ENCODE results near the gene UXS1. TPM values are rescaled to one million over a fixed set of nuclear protein-coding genes. Genes with fewer than 3 reads are reported as not detected.

The UXS1 gene
- total and polyA plus RNA-seq, 2 of the 8 experiments (the other 6 are each of a cell fraction or from before 2014, with no cell fraction given): 44.5 to 63.4 TPM

DNA sequence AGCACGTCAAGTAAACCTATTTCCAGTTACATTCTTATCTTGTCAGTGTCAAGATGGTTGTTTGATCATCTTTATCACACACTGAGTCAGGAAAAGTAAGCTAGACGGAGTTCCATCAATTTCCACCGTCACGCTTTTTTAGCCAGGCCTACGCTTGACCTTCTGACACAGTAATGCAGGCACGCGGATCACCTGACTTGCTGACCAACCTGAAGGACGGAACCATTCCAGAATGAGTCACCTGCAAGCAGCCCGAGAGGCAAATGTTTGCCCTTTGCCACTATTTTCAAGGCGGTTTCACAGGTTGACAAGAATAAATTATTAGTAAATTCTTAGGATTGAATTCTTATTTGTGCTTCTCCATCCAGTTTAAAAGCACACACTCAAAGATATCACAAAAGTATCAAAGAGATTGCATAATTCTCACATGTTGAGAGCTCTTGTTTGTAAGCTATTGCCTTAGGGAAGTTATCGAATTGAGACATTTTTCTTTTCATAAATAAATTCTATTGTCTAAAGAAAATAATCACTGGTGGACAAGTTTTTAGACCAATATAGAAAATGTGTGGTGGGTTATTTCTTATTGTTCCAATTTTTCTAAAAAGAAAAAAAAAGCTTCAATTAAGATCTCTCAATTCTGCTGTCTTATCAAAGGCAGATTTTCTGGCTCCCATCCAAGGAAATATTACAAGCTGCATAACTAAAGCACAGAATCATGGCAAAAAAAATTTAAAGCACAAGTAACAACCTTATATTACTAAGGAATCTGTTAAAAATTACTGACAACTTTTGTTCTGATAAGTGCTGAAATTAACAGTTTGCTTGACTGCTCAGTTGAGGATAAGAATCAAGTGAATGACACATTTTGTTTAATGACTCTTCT, 31.9 kb downstream of the UXS1 start:
- Histone ChIP-seq H3K4me1 (replicated peaks in 1 of 4; ENCODE audit: control insufficient read depth in 3 of 4, insufficient read depth in 4 of 4, low read length in 3 of 4) (peaks cover 14 to 27% (median 18%) of the 10 kb centered on the region in 4 experiments; a peak in 6 of 7 replicates), H3K27ac (ENCODE audit: low read depth, low read length) (no peak overlapping the region), H3K23ac (ENCODE audit: insufficient read length) (no peak overlapping the region), H4K20me1 (replicated peaks in 1 of 2; ENCODE audit: control insufficient read depth in 1 of 2, insufficient read depth in 2 of 2, low read length in 2 of 2) (peaks cover 3 to 10% of the 10 kb centered on the region in 2 experiments), H3K4ac (replicated peaks; ENCODE audit: insufficient read length, low read depth, low read length) (no peak overlapping the region), H2BK12ac (ENCODE audit: low read depth, low read length) (no peak overlapping the region), H2BK20ac (ENCODE audit: low read length) (no peak overlapping the region), H3K79me2 (ENCODE audit: control insufficient read depth in 1 of 2, insufficient read depth in 2 of 2, low read length in 2 of 2) (peaks cover 0 to 14% of the 10 kb centered on the region in 2 experiments; a peak in 3 of 4 replicates), H2AFZ (ENCODE audit: low read length) (no peak overlapping the region), H3K23me2 (ENCODE audit: low read depth, low read length) (no peaks in the 10 kb centered on the region), H4K8ac (ENCODE audit: extremely low read depth, insufficient read depth, low read length) (no peak overlapping the region), H3K4me3 (ENCODE audit: extremely low read depth in 1 of 4, insufficient read depth in 2 of 4, low read depth in 3 of 4, low read length in 4 of 4) (no peak overlapping the region), H3K9ac (replicated peaks in 1 of 4; ENCODE audit: extremely low read depth in 1 of 4, low read depth in 3 of 4, low read length in 3 of 4) (no peak overlapping the region), H2BK5ac (ENCODE audit: low read depth, low read length) (no peak overlapping the region), H4K91ac (replicated peaks; ENCODE audit: insufficient read length, low read length) (no peak overlapping the region), H2AK5ac (ENCODE audit: low read depth, low read length) (no peak overlapping the region), H3K18ac (ENCODE audit: extremely low read depth, low read length) (no peak overlapping the region), H3K56ac (replicated peaks; ENCODE audit: insufficient read length, low read depth, low read length) (no peak overlapping the region), H3K36me3 (ENCODE audit: control insufficient read depth in 2 of 4, insufficient read depth in 4 of 4, low read length in 3 of 4) (peaks cover 3 to 15% (median 8%) of the 10 kb centered on the region in 4 experiments; a peak in 7 of 8 replicates), H3K14ac (ENCODE audit: insufficient read length) (no peak overlapping the region), H3K79me1 (ENCODE audit: low read depth, low read length) (no peaks in the 10 kb centered on the region), H2BK120ac (replicated peaks; ENCODE audit: low read depth, low read length) (no peak overlapping the region), H3K27me3 (replicated peaks in 1 of 4; ENCODE audit: control insufficient read depth in 3 of 4, extremely low read depth in 1 of 4, insufficient read depth in 3 of 4, low read length in 3 of 4) (no peaks in the 10 kb centered on the region), H4K5ac (ENCODE audit: insufficient read length, low read depth, low read length) (no peak overlapping the region), H3K9me3 (ENCODE audit: insufficient read depth in 2 of 2, low read depth in 1 of 2, low read length in 1 of 2) (no peaks in the 10 kb centered on the region), H2BK15ac (ENCODE audit: low read length) (no peak overlapping the region), H3K4me2 (ENCODE audit: insufficient read depth in 1 of 2, low read depth in 2 of 2, low read length in 2 of 2) (no peak overlapping the region)
- no peak for FAIRE-seq
- POLR2A ChIA-PET (ENCODE audit: partially characterized antibody): interaction anchor here (0.7 kb wide), 1 partner anchor 26 kb away, joined by 3 read pairs; no protein-coding TSS in a partner anchor
- no peak for DNase-seq (ENCODE audit: low read depth in 1 of 2, low spot score in 2 of 2)
- TF ChIP-seq, protein P1, sequence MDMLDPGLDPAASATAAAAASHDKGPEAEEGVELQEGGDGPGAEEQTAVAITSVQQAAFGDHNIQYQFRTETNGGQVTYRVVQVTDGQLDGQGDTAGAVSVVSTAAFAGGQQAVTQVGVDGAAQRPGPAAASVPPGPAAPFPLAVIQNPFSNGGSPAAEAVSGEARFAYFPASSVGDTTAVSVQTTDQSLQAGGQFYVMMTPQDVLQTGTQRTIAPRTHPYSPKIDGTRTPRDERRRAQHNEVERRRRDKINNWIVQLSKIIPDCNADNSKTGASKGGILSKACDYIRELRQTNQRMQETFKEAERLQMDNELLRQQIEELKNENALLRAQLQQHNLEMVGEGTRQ (IDR thresholded peaks at IDR 0.05; ENCODE audit: low read length): no peak
- TF ChIP-seq SUZ12 (IDR thresholded peaks at IDR 0.05; ENCODE audit: low read length) (no peak), SRF (IDR thresholded peaks at IDR 0.05; ENCODE audit: low read depth, low read length) (no peak), CBX5 (IDR thresholded peaks at IDR 0.05; ENCODE audit: low read depth, low read length) (no peak)
- CTCF ChIA-PET (ENCODE audit: partially characterized antibody): interaction anchor here (1.1 to 1.7 kb wide), 2 partner anchors 14 to 52 kb away, joined by 3 to 4 read pairs; no protein-coding TSS in a partner anchor
- WGBS, 2 experiments (ENCODE audit: extremely low coverage in 1 of 2, insufficient coverage in 1 of 2, insufficient read length in 1 of 2, insufficient replicate concordance in 2 of 2, low coverage in 1 of 2, low lambda C conversion rate in 2 of 2, missing lambda C conversion rate in 1 of 2): 82% methylated on average over 11 of the region's 11 CpGs; no CpG with 5 or more reads in 1 of the 2 experiments

All from H1 (cell line).